ENCODE measurements around the gene GPHA2.

The GPHA2 gene

GRCh38 chr11:64910451-64911093 lies 25.1 kb downstream of the GPHA2 start:
- no peak for DNase-seq (ENCODE audit: low read depth, low spot score)

- no peak for DNase-seq (ENCODE audit: low read depth, low spot score)
Measured at GRCh38 chr11:64909653-64910343, 25.9 kb downstream of the GPHA2 start.

- no peak for DNase-seq (ENCODE audit: low read depth, low spot score)
Measured at GRCh38 chr11:64908766-64909165, 26.9 kb downstream of the GPHA2 start.

GRCh38 chr11:64906314-64906635 lies 29.4 kb downstream of the GPHA2 start:
- DNase-seq (ENCODE audit: low read depth, low spot score) = no peak

GRCh38 chr11:64905516-64906313 lies 30.0 kb downstream of the GPHA2 start:
- DNase-seq (ENCODE audit: low read depth, low spot score) = no peak

- no peak for DNase-seq (ENCODE audit: low read depth, low spot score)
Measured at GRCh38 chr11:64903291-64903833, 32.3 kb downstream of the GPHA2 start.

- DNase-seq (ENCODE audit: low read depth, low spot score) = no peak
Measured at GRCh38 chr11:64902102-64902900, 33.4 kb downstream of the GPHA2 start.

- DNase-seq (ENCODE audit: low read depth, low spot score) = no peak
Measured at GRCh38 chr11:64900774-64901173, 34.9 kb downstream of the GPHA2 start.

GRCh38 chr11:64900263-64900678 lies 35.4 kb downstream of the GPHA2 start:
- no peak for DNase-seq (ENCODE audit: low read depth, low spot score)

GRCh38 chr11:64898541-64898940 lies 37.2 kb downstream of the GPHA2 start:
- DNase-seq (ENCODE audit: low read depth, low spot score) = no peak

- DNase-seq (ENCODE audit: low read depth, low spot score) = no peak
Measured at GRCh38 chr11:64898076-64898445, 37.6 kb downstream of the GPHA2 start.

- no peak for DNase-seq (ENCODE audit: low read depth, low spot score)
Measured at GRCh38 chr11:64897381-64898075, 38.2 kb downstream of the GPHA2 start.

- DNase-seq (ENCODE audit: low read depth, low spot score) = no peak
Measured at GRCh38 chr11:64896448-64897022, 39.2 kb downstream of the GPHA2 start.

GRCh38 chr11:64894812-64895452 lies 40.8 kb downstream of the GPHA2 start:
- DNase-seq (ENCODE audit: low read depth, low spot score) = no peak

- DNase-seq (ENCODE audit: low read depth, low spot score) = no peak
Measured at GRCh38 chr11:64894070-64894811, 41.5 kb downstream of the GPHA2 start.

GRCh38 chr11:64893194-64894069 lies 42.3 kb downstream of the GPHA2 start:
- no peak for DNase-seq (ENCODE audit: low read depth, low spot score)

- DNase-seq (ENCODE audit: low read depth, low spot score) = no peak
Measured at GRCh38 chr11:64892838-64893193, 42.9 kb downstream of the GPHA2 start.

- DNase-seq (ENCODE audit: low read depth, low spot score) = no peak
Measured at GRCh38 chr11:64892411-64892831, 43.3 kb downstream of the GPHA2 start.

- DNase-seq (ENCODE audit: low read depth, low spot score) = no peak
Measured at GRCh38 chr11:64891880-64892279, 43.8 kb downstream of the GPHA2 start.

Data from iPS DF 19.7 (cell line).